Measurements from ENCODE around the gene BRCA1.
"Not testable (repeated sequence)": the region's sequence is repeated elsewhere in the genome, so short reads cannot be mapped to it uniquely, and the experiment has no call there.

Gene BRCA1

GRCh38 chr17:43134774-43135453, 9.8 kb upstream of the BRCA1 start:
- DNase-seq (ENCODE audit: low read depth in 2 of 2), result no peak

GRCh38 chr17:43133439-43133838, 8.3 kb upstream of the BRCA1 start:
- not testable (repeated sequence) for DNase-seq (ENCODE audit: low read depth in 2 of 2)

- no peak for DNase-seq (ENCODE audit: low read depth in 2 of 2)
Measured at GRCh38 chr17:43132117-43132516, 7.0 kb upstream of the BRCA1 start.

- DNase-seq (ENCODE audit: low read depth in 2 of 2), result no peak
Measured at GRCh38 chr17:43129671-43130010, 4.5 kb upstream of the BRCA1 start.

GRCh38 chr17:43127333-43127876, 2.2 kb upstream of the BRCA1 start:
- not testable (repeated sequence) for DNase-seq (ENCODE audit: low read depth in 2 of 2)

- DNase-seq (ENCODE audit: low read depth in 2 of 2), result no peak
Measured at GRCh38 chr17:43126911-43127290, 1.7 kb upstream of the BRCA1 start.

GRCh38 chr17:43125967-43126910, 1.1 kb upstream of the BRCA1 start:
- DNase-seq (ENCODE audit: low read depth in 2 of 2), result no peak

- no peak for DNase-seq (ENCODE audit: low read depth in 2 of 2)
Measured at GRCh38 chr17:43118679-43119615, 6.2 kb downstream of the BRCA1 start.

GRCh38 chr17:43114151-43114552, 11.0 kb downstream of the BRCA1 start:
- DNase-seq (ENCODE audit: low read depth in 2 of 2), result no peak

GRCh38 chr17:43106552-43106951, 18.6 kb downstream of the BRCA1 start:
- DNase-seq (ENCODE audit: low read depth in 2 of 2), result no peak

GRCh38 chr17:43105146-43105545, 20.0 kb downstream of the BRCA1 start:
- DNase-seq (ENCODE audit: low read depth in 2 of 2), result no peak

- DNase-seq (ENCODE audit: low read depth in 2 of 2), result no peak
Measured at GRCh38 chr17:43104665-43105064, 20.5 kb downstream of the BRCA1 start.

- not testable (repeated sequence) for DNase-seq (ENCODE audit: low read depth in 2 of 2)
Measured at GRCh38 chr17:43095364-43095763, 29.8 kb downstream of the BRCA1 start.

- DNase-seq (ENCODE audit: low read depth in 2 of 2), result no peak
Measured at GRCh38 chr17:43094129-43094835, 30.9 kb downstream of the BRCA1 start.

- no peak for DNase-seq (ENCODE audit: low read depth in 2 of 2)
Measured at GRCh38 chr17:43092901-43093300, 32.3 kb downstream of the BRCA1 start.

GRCh38 chr17:43090022-43090421, 35.1 kb downstream of the BRCA1 start:
- DNase-seq (ENCODE audit: low read depth in 2 of 2), result no peak

GRCh38 chr17:43085474-43085873, 39.7 kb downstream of the BRCA1 start:
- DNase-seq (ENCODE audit: low read depth in 2 of 2), result no peak

GRCh38 chr17:43079641-43080302, 45.4 kb downstream of the BRCA1 start:
- no peak for DNase-seq (ENCODE audit: low read depth in 2 of 2)

- DNase-seq (ENCODE audit: low read depth in 2 of 2), result no peak
Measured at GRCh38 chr17:43074869-43075268, 50.3 kb downstream of the BRCA1 start.

GRCh38 chr17:43070872-43071271, 54.3 kb downstream of the BRCA1 start:
- no peak for DNase-seq (ENCODE audit: low read depth in 2 of 2)

- DNase-seq (ENCODE audit: low read depth in 2 of 2), result no peak
Measured at GRCh38 chr17:43070257-43070656, 54.9 kb downstream of the BRCA1 start.
